HCT116 (cell line): ENCODE results near the gene KSR1. TPM values are rescaled to one million over a fixed set of nuclear protein-coding genes. Genes with fewer than 3 reads are reported as not detected.

ENCODE experiments used
- ATAC-seq: fragments of 200-7000 bp; cut with Tn5 transposase; 2 replicates; pipeline ENCODE4 v1.9.1; 2020; ENCODE audit warnings: mild to moderate bottlenecking, moderate library complexity
- BruUV-seq: library from RNA; stranded (reverse); fragments of 400-500 nt; replicated peaks from 2 replicates; lab custom pipeline; 2021; lab: Mats Ljungman, UMichigan
- CTCF ChIA-PET: fragments of 300-600 bp; sonication (Branson Sonifier 250); formaldehyde crosslinking; loops from one replicate; lab custom pipeline; 2021; ENCODE audit warnings: antibody characterized with exemption; lab: Charles Lee
- POLR2A ChIA-PET: fragments of 300-600, 350-600 bp; sonication (Branson Sonifier 250); formaldehyde crosslinking; loops from one replicate; lab custom pipeline; 2021; ENCODE audit warnings: antibody characterized with exemption; lab: Charles Lee
- RAD21 ChIA-PET, 2 experiments: fragments of 300-600 bp; sonication (Branson Sonifier 250); formaldehyde crosslinking; loops; one replicate each; lab custom pipeline; 2023; ENCODE audit warnings: low total read pairs in 2 of 2; ENCODE audit not compliant: uncharacterized antibody in 2 of 2, unreplicated experiment in 2 of 2, low non-redundant PET in 1 of 2; lab: Charles Lee
- DNase-seq: peaks from one replicate; pipeline ENCODE4 v3.0.0-alpha.2; 2010; ENCODE audit warnings: low read depth, low spot score
- H2AFZ ChIP-seq: fragments of 200-600 bp; shearing (Covaris generic), sonication (generic); 2 replicates; pipeline ENCODE4 v1.6.1; 2017; ENCODE audit warnings: low read depth, mixed run types, mixed read lengths, antibody characterized with exemption, low read length; ENCODE audit not compliant: poor library complexity, severe bottlenecking
- H3K27ac ChIP-seq: 2 replicates; pipeline ENCODE4 v1.5.1; 2012; ENCODE audit warnings: low read depth, low read length
- H3K27me3 ChIP-seq: fragments of 200-600 bp; sonication (generic); 2 replicates; pipeline ENCODE4 v1.6.1; 2016; ENCODE audit warnings: mixed run types, low read length, mixed read lengths; ENCODE audit not compliant: insufficient read depth
- H3K36me3 ChIP-seq, 2 experiments: fragments of 200-500 bp in 1 of 2; fragments of 200-600 bp in 1 of 2; sonication (Bioruptor generic) in 1 of 2; sonication (generic) in 1 of 2; 2 replicates each; pipeline versions ENCODE4 v1.5.1 to v1.6.1; 2014 to 2016; ENCODE audit warnings: low read length in 2 of 2, inconsistent platforms in 1 of 2, mixed read lengths in 1 of 2, mixed run types in 1 of 2; ENCODE audit not compliant: insufficient read depth in 2 of 2, control insufficient read depth in 1 of 2
- H3K4me1 ChIP-seq, 2 experiments: fragments of 200-600 bp in 1 of 2; sonication (generic) in 1 of 2; 2 replicates each; pipeline versions ENCODE4 v1.5.1 to v1.6.1; 2012 to 2017; ENCODE audit warnings: low read length in 2 of 2, inconsistent platforms in 1 of 2, mild to moderate bottlenecking in 1 of 2, mixed read lengths in 1 of 2, mixed run types in 1 of 2, moderate library complexity in 1 of 2; ENCODE audit not compliant: insufficient read depth in 2 of 2, control insufficient read depth in 1 of 2
- H3K4me2 ChIP-seq: fragments of 200-600 bp; sonication (generic); 2 replicates; pipeline ENCODE4 v1.6.1; 2017; ENCODE audit warnings: mixed run types, low read length, mixed read lengths
- H3K4me3 ChIP-seq, 2 experiments: fragments of 200-600 bp in 1 of 2; sonication (generic) in 1 of 2; replicated peaks in 1 of 2; 2 replicates each; pipeline ENCODE4 v1.5.1; 2011 to 2016; ENCODE audit warnings: low read length in 2 of 2, control low read depth in 1 of 2, low read depth in 1 of 2, mild to moderate bottlenecking in 1 of 2, mixed read lengths in 1 of 2, mixed run types in 1 of 2
- H3K79me2 ChIP-seq: fragments of 200-600 bp; sonication (generic); 2 replicates; pipeline ENCODE4 v1.6.1; 2017; ENCODE audit warnings: mild to moderate bottlenecking, mixed run types, low read length, moderate library complexity, mixed read lengths; ENCODE audit not compliant: insufficient read depth
- H3K9ac ChIP-seq: fragments of 200-600 bp; sonication (generic); 2 replicates; pipeline ENCODE4 v1.6.1; 2016; ENCODE audit warnings: low read length, mixed read lengths
- H3K9me2 ChIP-seq: fragments of 200-600 bp; sonication (generic), shearing (Covaris generic); 2 replicates; pipeline ENCODE4 v1.6.1; 2017; ENCODE audit warnings: mixed run types, mild to moderate bottlenecking, moderate library complexity; ENCODE audit not compliant: insufficient read depth
- H3K9me3 ChIP-seq, 2 experiments: fragments of 200-500 bp in 1 of 2; fragments of 200-600 bp in 1 of 2; sonication (Bioruptor generic) in 1 of 2; sonication (generic) in 1 of 2; 2 replicates each; pipeline ENCODE4 v1.6.1; 2014 to 2017; ENCODE audit warnings: low read length in 2 of 2, mixed read lengths in 2 of 2, inconsistent platforms in 1 of 2, low read depth in 1 of 2, mild to moderate bottlenecking in 1 of 2, mixed run types in 1 of 2, moderate library complexity in 1 of 2; ENCODE audit not compliant: control insufficient read depth in 1 of 2, insufficient read depth in 1 of 2
- H4K20me1 ChIP-seq: fragments of 200-600 bp; sonication (generic), shearing (Covaris generic); 2 replicates; pipeline ENCODE4 v1.6.1; 2017; ENCODE audit warnings: mixed run types, mild to moderate bottlenecking, moderate library complexity; ENCODE audit not compliant: insufficient read depth
- CBX3 ChIP-seq: IDR thresholded peaks from 2 replicates; pipeline ENCODE4 v1.6.1; 2012; ENCODE audit warnings: low read depth
- CEBPB ChIP-seq: IDR thresholded peaks from 2 replicates; pipeline ENCODE4 v1.6.1; 2012; ENCODE audit warnings: low read depth
- EGR1 ChIP-seq: IDR thresholded peaks from 2 replicates; pipeline ENCODE4 v1.6.1; 2012; ENCODE audit warnings: low read depth
- EZH2 ChIP-seq: fragments of 200-600 bp; sonication (generic); IDR thresholded peaks from 2 replicates; pipeline ENCODE4 v1.6.1; 2017; ENCODE audit warnings: antibody characterized with exemption, mixed run types
- EZH2phosphoT487 ChIP-seq: fragments of 200-600 bp; IDR thresholded peaks from 2 replicates; pipeline ENCODE4 v1.6.1; 2018; ENCODE audit warnings: antibody characterized with exemption, borderline replicate concordance
- POLR2A ChIP-seq: IDR thresholded peaks from 2 replicates; pipeline ENCODE4 v1.7.0; 2011; ENCODE audit warnings: borderline replicate concordance; ENCODE audit not compliant: insufficient read depth, insufficient read length; ENCODE audit errors: extremely low read depth
- POLR2AphosphoS5 ChIP-seq: IDR thresholded peaks from 2 replicates; pipeline ENCODE4 v1.6.1; 2011; ENCODE audit warnings: mild to moderate bottlenecking, low read depth, low read length, moderate library complexity
- REST ChIP-seq: IDR thresholded peaks from 2 replicates; pipeline ENCODE4 v1.6.1; 2012; ENCODE audit warnings: low read depth
- TCF7L2 ChIP-seq: IDR thresholded peaks from 2 replicates; pipeline ENCODE4 v1.7.0; 2011; ENCODE audit warnings: borderline replicate concordance, inconsistent platforms; ENCODE audit not compliant: insufficient read depth, insufficient read length; ENCODE audit errors: extremely low read depth
- ZBTB33 ChIP-seq: IDR thresholded peaks from 2 replicates; pipeline ENCODE4 v1.6.1; 2011; ENCODE audit warnings: mild to moderate bottlenecking, low read length, moderate library complexity; ENCODE audit not compliant: insufficient replicate concordance; ENCODE audit errors: extremely low read depth
- ZNF274 ChIP-seq: fragments of 200-500 bp; sonication (Bioruptor generic); IDR thresholded peaks from 2 replicates; pipeline ENCODE4 v1.6.1; 2014; ENCODE audit warnings: mild to moderate bottlenecking, low read depth, low read length, inconsistent platforms
- intact Hi-C: fragments of 100-400 bp; cut with micrococcal nuclease; formaldehyde crosslinking; loops from 2 replicates; pipeline ENCODE4 v1.10.0; 2022
- total RNA-seq: library from RNA; stranded (reverse); gene quantifications from one replicate; pipeline ENCODE4 v1.2.1, GENCODE V29; 2021; ENCODE audit not compliant: unreplicated experiment

KSR1 gene
- total RNA-seq, 1 experiment from 2014 or later = 16.5 TPM

- no peak overlapping the region for H3K9ac ChIP-seq
- H3K79me2 ChIP-seq = no peaks in the 10 kb centered on the region
- CTCF ChIA-PET = no interaction called here
- peaks cover 45 to 58% of the 10 kb centered on the region in 2 experiments for H3K4me1 ChIP-seq
- BruUV-seq = no TSS peak
- no peaks in the 10 kb centered on the region for H3K27me3 ChIP-seq
- intact Hi-C loops = no loop called here
- POLR2A ChIA-PET = no interaction called here
- no peaks in the 10 kb centered on the region for H3K9me2 ChIP-seq
- no peaks in the 10 kb centered on the region for H4K20me1 ChIP-seq
- no peak overlapping the region for H3K4me2 ChIP-seq
- H3K36me3 ChIP-seq = no peaks in the 10 kb centered on the region
- no peak for TF ChIP-seq CEBPB
- TF ChIP-seq TCF7L2 = no peak
- no peak overlapping the region for H2AFZ ChIP-seq
- RAD21 ChIA-PET = no interaction called here
- no peak overlapping the region for H3K4me3 ChIP-seq
- no peaks in the 10 kb centered on the region for H3K9me3 ChIP-seq
- H3K27ac ChIP-seq = no peak overlapping the region
- ATAC-seq (no peak), DNase-seq (no peak)
Observed at GRCh38 chr17:27573971-27574525, 117.8 kb downstream of the KSR1 start.

- TF ChIP-seq POLR2AphosphoS5 (no peak), CEBPB (no peak), EZH2phosphoT487 (no peak), ZBTB33 (no peak), EZH2 (no peak), ZNF274 (no peak), POLR2A (no peak), REST (no peak), EGR1 (no peak), CBX3 (no peak)
- Histone ChIP-seq H3K4me2 (no peak overlapping the region), H3K36me3 (no peaks in the 10 kb centered on the region), H3K27ac (no peak overlapping the region), H3K9me3 (no peaks in the 10 kb centered on the region), H3K4me1 (peaks cover 46 to 58% of the 10 kb centered on the region in 2 experiments), H3K27me3 (no peaks in the 10 kb centered on the region), H4K20me1 (no peaks in the 10 kb centered on the region), H3K9me2 (no peaks in the 10 kb centered on the region), H2AFZ (no peak overlapping the region), H3K9ac (no peak overlapping the region), H3K4me3 (no peak overlapping the region), H3K79me2 (no peaks in the 10 kb centered on the region)
- POLR2A ChIA-PET = no interaction called here
- DNase-seq = no peak
- CTCF ChIA-PET = interaction anchor here (1.0 kb wide), 1 partner anchor 24 kb away, joined by 3 read pairs; no protein-coding TSS in a partner anchor
- intact Hi-C loops = no loop called here
- BruUV-seq = no TSS peak
- RAD21 ChIA-PET = no interaction called here
- no peak for ATAC-seq
Observed at GRCh38 chr17:27575096-27575911, 119.1 kb downstream of the KSR1 start.
